ENCODE data around the gene MRPS35. TPM values are rescaled to one million over a fixed set of nuclear protein-coding genes. Genes with fewer than 3 reads are reported as not detected.

MRPS35 gene
- total RNA-seq, 1 donor from 2014 or later: 30.0 TPM

- no peak overlapping the region for H3K27ac Mint-ChIP-seq (ENCODE audit: unreplicated experiment)
- no peak overlapping the region for H3K4me3 Mint-ChIP-seq (ENCODE audit: unreplicated experiment)
- no peak for TF ChIP-seq CTCF (IDR thresholded peaks at IDR 0.05; ENCODE audit: unreplicated experiment)
- no peak for DNase-seq (ENCODE audit: low spot score)
- H3K4me1 Mint-ChIP-seq (ENCODE audit: unreplicated experiment): peaks cover 11% of the 10 kb centered on the region
- peaks cover 1% of the 10 kb centered on the region for H3K27me3 Mint-ChIP-seq (ENCODE audit: unreplicated experiment)
- peaks cover 14% of the 10 kb centered on the region for H3K36me3 Mint-ChIP-seq (ENCODE audit: low read depth, unreplicated experiment)
- no peaks in the 10 kb centered on the region for H3K9me3 Mint-ChIP-seq (ENCODE audit: unreplicated experiment)
These were observed 90.2 kb downstream of the MRPS35 start for GRCh38 chr12:27800819-27801218.

GRCh38 chr12:27801630-27802029 is 91.0 kb downstream of the MRPS35 start:
- DNase-seq (ENCODE audit: low spot score): no peak
- H3K27me3 Mint-ChIP-seq (ENCODE audit: unreplicated experiment): peaks cover 1% of the 10 kb centered on the region
- peaks cover 14% of the 10 kb centered on the region for H3K4me1 Mint-ChIP-seq (ENCODE audit: unreplicated experiment)
- no peak overlapping the region for H3K4me3 Mint-ChIP-seq (ENCODE audit: unreplicated experiment)
- H3K27ac Mint-ChIP-seq (ENCODE audit: unreplicated experiment): no peak overlapping the region
- no peaks in the 10 kb centered on the region for H3K9me3 Mint-ChIP-seq (ENCODE audit: unreplicated experiment)
- no peak for TF ChIP-seq CTCF (IDR thresholded peaks at IDR 0.05; ENCODE audit: unreplicated experiment)
- peaks cover 14% of the 10 kb centered on the region for H3K36me3 Mint-ChIP-seq (ENCODE audit: low read depth, unreplicated experiment)

GRCh38 chr12:27802511-27802910 is 91.9 kb downstream of the MRPS35 start:
- no peak for DNase-seq (ENCODE audit: low spot score)
- H3K27me3 Mint-ChIP-seq (ENCODE audit: unreplicated experiment): peaks cover 1% of the 10 kb centered on the region
- no peak overlapping the region for H3K4me3 Mint-ChIP-seq (ENCODE audit: unreplicated experiment)
- peaks cover 20% of the 10 kb centered on the region for H3K4me1 Mint-ChIP-seq (ENCODE audit: unreplicated experiment)
- H3K9me3 Mint-ChIP-seq (ENCODE audit: unreplicated experiment): no peaks in the 10 kb centered on the region
- H3K27ac Mint-ChIP-seq (ENCODE audit: unreplicated experiment): no peak overlapping the region
- H3K36me3 Mint-ChIP-seq (ENCODE audit: low read depth, unreplicated experiment): peaks cover 6% of the 10 kb centered on the region
- TF ChIP-seq CTCF (IDR thresholded peaks at IDR 0.05; ENCODE audit: unreplicated experiment): no peak

GRCh38 chr12:27802936-27803335 is 92.3 kb downstream of the MRPS35 start:
- peaks cover 1% of the 10 kb centered on the region for H3K27me3 Mint-ChIP-seq (ENCODE audit: unreplicated experiment)
- H3K36me3 Mint-ChIP-seq (ENCODE audit: low read depth, unreplicated experiment): peaks cover 3% of the 10 kb centered on the region
- H3K4me3 Mint-ChIP-seq (ENCODE audit: unreplicated experiment): no peak overlapping the region
- no peak for TF ChIP-seq CTCF (IDR thresholded peaks at IDR 0.05; ENCODE audit: unreplicated experiment)
- no peaks in the 10 kb centered on the region for H3K9me3 Mint-ChIP-seq (ENCODE audit: unreplicated experiment)
- no peak overlapping the region for H3K27ac Mint-ChIP-seq (ENCODE audit: unreplicated experiment)
- DNase-seq (ENCODE audit: low spot score): no peak
- peaks cover 20% of the 10 kb centered on the region for H3K4me1 Mint-ChIP-seq (ENCODE audit: unreplicated experiment)

GRCh38 chr12:27805238-27805637 is 94.6 kb downstream of the MRPS35 start:
- TF ChIP-seq CTCF (IDR thresholded peaks at IDR 0.05; ENCODE audit: unreplicated experiment): no peak
- H3K4me3 Mint-ChIP-seq (ENCODE audit: unreplicated experiment): no peak overlapping the region
- H3K36me3 Mint-ChIP-seq (ENCODE audit: low read depth, unreplicated experiment): no peaks in the 10 kb centered on the region
- H3K27me3 Mint-ChIP-seq (ENCODE audit: unreplicated experiment): peaks cover 1% of the 10 kb centered on the region
- H3K9me3 Mint-ChIP-seq (ENCODE audit: unreplicated experiment): no peaks in the 10 kb centered on the region
- no peak overlapping the region for H3K27ac Mint-ChIP-seq (ENCODE audit: unreplicated experiment)
- DNase-seq (ENCODE audit: low spot score): no peak
- H3K4me1 Mint-ChIP-seq (ENCODE audit: unreplicated experiment): peaks cover 19% of the 10 kb centered on the region

Other genes starting within 250 kb of the MRPS35 start
- 184 TPM for gene PPFIBP1, start 186.6 kb upstream of the MRPS35 start, total RNA-seq (ENCODE audit: unreplicated experiment)
- 4.0 TPM for gene REP15, start 14.4 kb upstream of the MRPS35 start, total RNA-seq (ENCODE audit: unreplicated experiment)
- 27.3 TPM for gene KLHL42, start 69.4 kb downstream of the MRPS35 start, total RNA-seq (ENCODE audit: unreplicated experiment)
- not detected for gene MANSC4, start 69.4 kb downstream of the MRPS35 start, total RNA-seq (ENCODE audit: unreplicated experiment)